RWPE1 (cell line): ENCODE results near the gene ZNF222.

Experiments
- CTCF ChIA-PET: fragments of 350-600 bp; sonication (Branson Sonifier 250); formaldehyde crosslinking; extraction: SDS; loops from one replicate; lab custom pipeline; 2021; lab: Yijun Ruan, JAX
- POLR2A ChIA-PET: fragments of 400-600 bp; formaldehyde crosslinking; extraction: SDS; loops from one replicate; lab custom pipeline; 2020; ENCODE audit warnings: antibody characterized with exemption; ENCODE audit not compliant: low non-redundant PET; lab: Yijun Ruan, JAX
- DNase-seq: peaks from one replicate; pipeline ENCODE4 v3.0.0; 2012; ENCODE audit warnings: low spot score
- H3K27ac ChIP-seq: fragments of 450-650 bp; 2 replicates; pipeline ENCODE4 v1.5.1; 2017
- TF ChIP-seq, protein P1 (sequence below): fragments of 450-650 bp; conservative IDR thresholded peaks from 2 replicates; pipeline ENCODE4 v1.5.1; 2017; ENCODE audit warnings: low read depth, mild to moderate bottlenecking

ZNF222 gene

DNA sequence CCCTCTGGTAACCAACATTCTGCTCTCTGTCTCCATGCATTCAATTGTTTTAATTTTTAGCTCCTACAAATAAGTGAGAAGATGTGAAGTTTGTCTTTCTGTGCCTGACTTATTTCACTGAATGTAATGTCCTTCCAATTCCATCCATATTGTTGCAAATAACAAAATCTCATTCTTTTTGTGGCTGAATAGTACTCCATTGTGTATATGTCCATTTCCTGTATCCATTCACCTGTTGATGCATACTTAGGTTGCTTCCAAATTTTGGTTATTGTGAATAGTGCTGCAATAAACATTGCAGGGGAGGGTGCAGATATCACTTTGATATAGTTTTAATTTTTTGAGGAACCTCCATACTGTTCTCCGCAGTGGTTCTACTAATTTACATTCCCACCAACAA, 44.2 kb downstream of the ZNF222 start:
- POLR2A ChIA-PET: no interaction called here

DNA sequence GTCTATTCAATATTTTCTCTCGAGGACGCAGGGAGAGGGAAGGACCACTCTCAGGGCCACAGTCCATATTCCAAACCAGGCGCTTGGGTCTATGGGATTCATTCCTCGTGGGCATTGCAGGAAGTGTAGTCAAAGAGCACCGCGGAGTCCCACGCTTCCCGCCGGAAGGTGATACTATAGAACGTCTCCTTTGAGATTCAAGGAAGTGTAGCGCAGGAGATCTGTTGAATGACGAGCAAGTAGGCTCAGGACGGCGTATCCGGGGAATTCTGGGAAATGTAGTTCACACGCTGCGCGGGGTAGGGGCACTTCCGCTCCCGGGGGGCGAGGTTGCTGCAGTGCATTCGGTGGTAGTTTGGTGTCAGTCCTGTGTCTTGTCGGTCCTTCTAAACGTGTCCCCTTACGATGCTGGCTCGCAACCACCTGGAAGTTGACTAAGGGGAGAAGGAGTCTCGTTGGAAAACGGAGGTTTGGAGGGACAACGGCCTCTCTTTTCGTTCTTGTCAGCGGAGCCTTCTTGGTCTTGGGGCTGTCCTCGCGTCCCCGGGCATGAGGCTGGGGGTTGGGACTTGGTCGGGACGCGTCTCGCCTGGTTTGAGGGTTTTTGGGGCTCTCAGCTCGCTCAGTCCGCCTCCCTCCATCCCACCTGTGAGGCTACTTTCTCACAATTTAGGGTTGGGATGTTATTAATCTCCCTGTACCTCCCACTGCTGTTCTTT, 46.8 kb downstream of the ZNF222 start, which contains the start of gene ZNF284:
Gene ZNF284 (plus strand): TSS at position 336 of the 719 bp plus-strand sequence. CDS start 4,231 bp downstream, outside the sequence.
- H3K27ac ChIP-seq: peak within 1 kb of the TSS; percentile 58
- TF ChIP-seq, protein P1, sequence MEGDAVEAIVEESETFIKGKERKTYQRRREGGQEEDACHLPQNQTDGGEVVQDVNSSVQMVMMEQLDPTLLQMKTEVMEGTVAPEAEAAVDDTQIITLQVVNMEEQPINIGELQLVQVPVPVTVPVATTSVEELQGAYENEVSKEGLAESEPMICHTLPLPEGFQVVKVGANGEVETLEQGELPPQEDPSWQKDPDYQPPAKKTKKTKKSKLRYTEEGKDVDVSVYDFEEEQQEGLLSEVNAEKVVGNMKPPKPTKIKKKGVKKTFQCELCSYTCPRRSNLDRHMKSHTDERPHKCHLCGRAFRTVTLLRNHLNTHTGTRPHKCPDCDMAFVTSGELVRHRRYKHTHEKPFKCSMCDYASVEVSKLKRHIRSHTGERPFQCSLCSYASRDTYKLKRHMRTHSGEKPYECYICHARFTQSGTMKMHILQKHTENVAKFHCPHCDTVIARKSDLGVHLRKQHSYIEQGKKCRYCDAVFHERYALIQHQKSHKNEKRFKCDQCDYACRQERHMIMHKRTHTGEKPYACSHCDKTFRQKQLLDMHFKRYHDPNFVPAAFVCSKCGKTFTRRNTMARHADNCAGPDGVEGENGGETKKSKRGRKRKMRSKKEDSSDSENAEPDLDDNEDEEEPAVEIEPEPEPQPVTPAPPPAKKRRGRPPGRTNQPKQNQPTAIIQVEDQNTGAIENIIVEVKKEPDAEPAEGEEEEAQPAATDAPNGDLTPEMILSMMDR: no peak
- peak; percentile 84 for DNase-seq
- POLR2A ChIA-PET: no interaction called here
- CTCF ChIA-PET: interaction anchor here (1.1 kb wide), 1 partner anchor 19 kb away, joined by 3 read pairs; no protein-coding TSS in a partner anchor

More for the DNA sequence above, 44.2 kb downstream of the ZNF222 start:
- CTCF ChIA-PET: no interaction called here
- DNase-seq: no peak
- H3K27ac ChIP-seq: no peak overlapping the region
- TF ChIP-seq, protein P1: no peak

DNA sequence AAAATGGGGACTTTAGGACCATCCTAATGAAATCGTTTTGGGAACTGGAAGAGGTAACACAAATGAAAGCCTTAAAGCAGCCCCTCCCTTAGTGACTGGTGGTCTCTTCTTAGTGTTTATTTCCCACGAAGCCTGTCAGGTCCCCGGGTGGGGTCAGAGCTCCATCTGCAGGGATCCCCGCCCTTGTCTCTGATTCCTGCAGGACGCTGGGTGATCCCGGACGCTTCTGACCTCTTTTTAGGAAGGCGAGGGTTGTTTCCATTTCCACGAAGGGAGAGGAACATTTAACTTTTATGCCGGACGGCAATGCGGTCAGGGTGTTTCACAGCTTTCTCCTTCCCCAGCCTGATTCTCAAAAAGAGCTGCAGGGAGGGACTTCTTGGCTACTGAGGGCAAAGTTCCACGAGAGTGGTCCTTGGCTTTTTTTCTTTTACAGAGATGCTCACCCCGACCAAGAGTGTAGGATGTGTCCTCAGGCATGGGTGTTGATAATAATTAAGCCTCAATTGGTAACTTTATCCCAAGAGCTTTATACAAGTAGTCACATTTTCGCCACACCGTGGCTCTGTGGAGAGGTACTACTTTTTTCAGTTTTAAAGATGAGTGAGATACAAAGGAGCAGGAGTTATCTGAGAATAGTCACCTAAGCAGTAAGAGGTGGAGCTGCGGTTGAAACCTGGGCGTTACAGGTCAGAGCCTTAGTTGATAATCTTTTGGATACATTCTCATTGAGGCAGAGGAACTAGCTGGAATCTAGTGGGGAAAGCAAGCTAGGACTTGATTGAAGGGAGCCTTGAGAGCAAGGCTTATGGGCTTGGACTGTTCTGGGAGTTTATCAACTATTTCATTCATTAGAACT, 47.6 kb downstream of the ZNF222 start:
- ChIA-PET CTCF (interaction anchor here (1.1 kb wide), 1 partner anchor 19 kb away, joined by 3 read pairs; no protein-coding TSS in a partner anchor), POLR2A (no interaction called here)
- H3K27ac ChIP-seq: peak overlapping the region; percentile 58
- DNase-seq: peak; percentile 5
- TF ChIP-seq, protein P1: no peak

DNA sequence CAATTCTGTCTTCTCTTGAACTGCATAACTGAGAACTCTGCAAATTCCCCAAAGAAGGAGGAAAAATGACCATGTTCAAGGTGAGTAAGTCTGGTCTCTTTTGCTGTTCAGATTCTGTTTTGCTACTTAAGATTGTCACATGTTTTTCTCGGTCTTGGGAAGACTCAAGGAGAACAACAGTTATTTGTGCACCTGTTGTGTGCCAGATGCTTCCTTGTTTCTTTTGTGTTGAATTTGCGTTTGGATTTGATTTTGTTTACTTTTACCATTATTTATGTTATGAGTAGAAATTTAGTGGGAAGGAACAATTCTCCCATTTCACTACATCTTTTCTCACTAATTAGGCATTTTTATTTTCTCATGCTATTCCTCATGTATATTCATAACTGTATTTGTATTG, 51.1 kb downstream of the ZNF222 start:
- POLR2A ChIA-PET: no interaction called here
- no peak overlapping the region for H3K27ac ChIP-seq
- CTCF ChIA-PET: no interaction called here
- no peak for DNase-seq
- TF ChIP-seq, protein P1: no peak
